Thymus (tissue), 11 donors: Measurements from ENCODE around the gene PI4KB. TPM values are rescaled to one million over a fixed set of nuclear protein-coding genes. Genes with fewer than 3 reads are reported as not detected.
A peak's percentile ranks its signal among the peaks of the same experiment; 100 is the strongest.

Experiments used
- DNase-seq, 9 donors: peaks; one replicate each; pipeline ENCODE4 v3.0.0-alpha.2; 2013; ENCODE audit warnings: low spot score in 9 of 9, low read depth in 6 of 9, missing footprints in 1 of 9
- H3K27ac ChIP-seq, 2 donors: one replicate each; pipeline ENCODE4 v1.5.1; 2013; ENCODE audit warnings: control low read depth in 1 of 2, low read depth in 1 of 2, low read length in 1 of 2, mild to moderate bottlenecking in 1 of 2, moderate library complexity in 1 of 2
- H3K27me3 ChIP-seq, 2 donors: one replicate each; pipeline ENCODE4 v1.5.1; 2013; ENCODE audit warnings: low read length in 1 of 2; ENCODE audit not compliant: control insufficient read depth in 2 of 2, insufficient read depth in 1 of 2
- H3K36me3 ChIP-seq, 2 donors: one replicate each; pipeline ENCODE4 v1.5.1; 2013; ENCODE audit warnings: low read length in 1 of 2, mild to moderate bottlenecking in 1 of 2, moderate library complexity in 1 of 2; ENCODE audit not compliant: control insufficient read depth in 2 of 2, insufficient read depth in 2 of 2
- H3K4me1 ChIP-seq, 2 donors: one replicate each; pipeline ENCODE4 v1.5.1; 2013; ENCODE audit warnings: low read length in 2 of 2; ENCODE audit not compliant: control insufficient read depth in 2 of 2, insufficient read depth in 2 of 2
- H3K4me3 ChIP-seq, 2 donors: one replicate each; pipeline ENCODE4 v1.5.1; 2013; ENCODE audit warnings: low read length in 2 of 2, control low read depth in 1 of 2, mild to moderate bottlenecking in 1 of 2
- H3K9me3 ChIP-seq, 2 donors: one replicate each; pipeline ENCODE4 v1.5.1; 2013; ENCODE audit warnings: low read length in 1 of 2, mild to moderate bottlenecking in 1 of 2; ENCODE audit not compliant: control insufficient read depth in 2 of 2, insufficient read depth in 1 of 2
- WGBS: extraction: QIAGEN DNeasy Blood & Tissue Kit; methylation state at CpG from one replicate; pipeline ENCODE4 v1.1.7; 2013; 5-methylcytosine and 5-hydroxymethylcytosine counted together
- polyA plus RNA-seq: library from polyadenylated mRNA; stranded (reverse); fragments of 200-250 nt; gene quantifications from one replicate; pipeline ENCODE4 v1.2.3, GENCODE V29; 2013
- total RNA-seq: library from RNA; stranded (reverse); fragments of 120-200 nt; gene quantifications from one replicate; pipeline ENCODE4 v1.2.4, GENCODE V29; 2013
- donor health status: healthy.

PI4KB gene
- total and polyA plus RNA-seq, 2 donors, result 29.0 to 31.8 TPM

- no peaks in the 10 kb centered on the region for H3K27me3 ChIP-seq
- WGBS, result 98% methylated on average over 2 of the region's 2 CpGs
- peaks cover 0 to 5% of the 10 kb centered on the region in 2 donors for H3K4me1 ChIP-seq
- H3K4me3 ChIP-seq, result no peak overlapping the region
- DNase-seq, result no peak
- H3K36me3 ChIP-seq, result peaks cover 92 to 96% of the 10 kb centered on the region in 2 donors
- no peak overlapping the region for H3K27ac ChIP-seq
- H3K9me3 ChIP-seq, result peaks cover 0 to 3% of the 10 kb centered on the region in 2 donors
Measured at GRCh38 chr1:151294742-151295462, 32.3 kb downstream of the PI4KB start.

GRCh38 chr1:151293093-151293492 lies 34.1 kb downstream of the PI4KB start:
- Histone ChIP-seq H3K36me3 (peaks cover 96% of the 10 kb centered on the region in 2 donors), H3K4me1 (peaks cover 0 to 7% of the 10 kb centered on the region in 2 donors), H3K9me3 (no peaks in the 10 kb centered on the region), H3K27me3 (no peaks in the 10 kb centered on the region), H3K27ac (peak overlapping the region in 1 of 2 donors; percentile 56), H3K4me3 (no peak overlapping the region)
- WGBS, result 94% methylated on average over 6 of the region's 6 CpGs
- no peak for DNase-seq

- Histone ChIP-seq H3K36me3 (peaks cover 96% of the 10 kb centered on the region in 2 donors), H3K9me3 (no peaks in the 10 kb centered on the region), H3K4me3 (no peak overlapping the region), H3K27ac (peak overlapping the region in 1 of 2 donors; percentile 56), H3K4me1 (peaks cover 0 to 7% of the 10 kb centered on the region in 2 donors), H3K27me3 (no peaks in the 10 kb centered on the region)
- 85% methylated on average over 13 of the region's 13 CpGs for WGBS
- DNase-seq, result peak in 5 of 9 donors; percentile 9 to 62 (median 25)
Measured at GRCh38 chr1:151292207-151293030, 34.8 kb downstream of the PI4KB start.

GRCh38 chr1:151290709-151291303 lies 36.4 kb downstream of the PI4KB start:
- Histone ChIP-seq H3K4me1 (peaks cover 0 to 7% of the 10 kb centered on the region in 2 donors), H3K27me3 (no peaks in the 10 kb centered on the region), H3K4me3 (no peak overlapping the region), H3K36me3 (peaks cover 96 to 97% of the 10 kb centered on the region in 2 donors), H3K27ac (no peak overlapping the region), H3K9me3 (no peaks in the 10 kb centered on the region)
- 95% methylated on average over 19 of the region's 19 CpGs for WGBS
- no peak for DNase-seq

- no peak overlapping the region for H3K27ac ChIP-seq
Measured at GRCh38 chr1:151289991-151290708, 37.1 kb downstream of the PI4KB start.

GRCh38 chr1:151289080-151289935 lies 37.9 kb downstream of the PI4KB start:
- Histone ChIP-seq H3K27me3 (no peaks in the 10 kb centered on the region), H3K36me3 (peaks cover 85 to 89% of the 10 kb centered on the region in 2 donors), H3K27ac (no peak overlapping the region), H3K9me3 (no peaks in the 10 kb centered on the region), H3K4me3 (no peak overlapping the region), H3K4me1 (peaks cover 0 to 10% of the 10 kb centered on the region in 2 donors)
- DNase-seq, result no peak
- WGBS, result 89% methylated on average over 18 of the region's 18 CpGs

More at GRCh38 chr1:151289991-151290708, 37.1 kb downstream of the PI4KB start:
- peaks cover 89 to 93% of the 10 kb centered on the region in 2 donors for H3K36me3 ChIP-seq
- no peak overlapping the region for H3K4me3 ChIP-seq
- H3K4me1 ChIP-seq, result peaks cover 0 to 7% of the 10 kb centered on the region in 2 donors
- H3K9me3 ChIP-seq, result no peaks in the 10 kb centered on the region
- no peaks in the 10 kb centered on the region for H3K27me3 ChIP-seq
- no peak for DNase-seq
- 95% methylated on average over 21 of the region's 21 CpGs for WGBS

- H3K27me3 ChIP-seq, result no peaks in the 10 kb centered on the region
- H3K27ac ChIP-seq, result no peak overlapping the region
- peaks cover 77 to 81% of the 10 kb centered on the region in 2 donors for H3K36me3 ChIP-seq
- no peak overlapping the region for H3K4me3 ChIP-seq
- H3K9me3 ChIP-seq, result no peaks in the 10 kb centered on the region
- DNase-seq, result no peak
- 97% methylated on average over 14 of the region's 14 CpGs for WGBS
- H3K4me1 ChIP-seq, result peaks cover 7 to 18% of the 10 kb centered on the region in 2 donors
Measured at GRCh38 chr1:151288502-151288901, 38.7 kb downstream of the PI4KB start.
